Measurements from ENCODE around the gene KSR1. TPM values are rescaled to one million over a fixed set of nuclear protein-coding genes. Genes with fewer than 3 reads are reported as not detected.

KSR1 gene
- total RNA-seq, 2 donors from 2014 or later, result 33.7 to 46.3 TPM

DNA sequence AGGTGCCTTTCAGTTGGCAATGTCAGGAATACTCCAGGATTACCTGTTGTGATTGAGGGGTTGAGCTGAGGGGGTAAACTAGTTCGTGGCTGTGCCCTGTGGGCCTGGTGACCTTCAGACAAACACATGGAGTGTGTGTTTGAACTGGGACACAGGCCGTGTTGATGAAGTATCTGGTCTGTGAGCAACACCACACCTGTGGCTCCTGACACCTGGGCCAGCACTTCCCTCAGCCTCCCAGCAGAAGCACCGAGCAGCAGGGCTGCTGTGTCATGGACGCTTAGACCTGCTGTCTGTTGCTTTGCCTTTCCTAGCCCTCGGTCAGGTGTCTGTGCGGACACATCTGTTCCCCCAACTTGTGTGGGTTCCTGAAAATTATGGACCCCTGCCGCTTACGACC lies 82.9 kb downstream of the KSR1 start:
- peaks cover 7% of the 10 kb centered on the region for H3K4me1 ChIP-seq (ENCODE audit: control insufficient read depth, insufficient read depth, low read length)
- H3K36me3 ChIP-seq (ENCODE audit: control insufficient read depth, insufficient read depth, low read length), result no peaks in the 10 kb centered on the region
- TF ChIP-seq, protein P1, sequence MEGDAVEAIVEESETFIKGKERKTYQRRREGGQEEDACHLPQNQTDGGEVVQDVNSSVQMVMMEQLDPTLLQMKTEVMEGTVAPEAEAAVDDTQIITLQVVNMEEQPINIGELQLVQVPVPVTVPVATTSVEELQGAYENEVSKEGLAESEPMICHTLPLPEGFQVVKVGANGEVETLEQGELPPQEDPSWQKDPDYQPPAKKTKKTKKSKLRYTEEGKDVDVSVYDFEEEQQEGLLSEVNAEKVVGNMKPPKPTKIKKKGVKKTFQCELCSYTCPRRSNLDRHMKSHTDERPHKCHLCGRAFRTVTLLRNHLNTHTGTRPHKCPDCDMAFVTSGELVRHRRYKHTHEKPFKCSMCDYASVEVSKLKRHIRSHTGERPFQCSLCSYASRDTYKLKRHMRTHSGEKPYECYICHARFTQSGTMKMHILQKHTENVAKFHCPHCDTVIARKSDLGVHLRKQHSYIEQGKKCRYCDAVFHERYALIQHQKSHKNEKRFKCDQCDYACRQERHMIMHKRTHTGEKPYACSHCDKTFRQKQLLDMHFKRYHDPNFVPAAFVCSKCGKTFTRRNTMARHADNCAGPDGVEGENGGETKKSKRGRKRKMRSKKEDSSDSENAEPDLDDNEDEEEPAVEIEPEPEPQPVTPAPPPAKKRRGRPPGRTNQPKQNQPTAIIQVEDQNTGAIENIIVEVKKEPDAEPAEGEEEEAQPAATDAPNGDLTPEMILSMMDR (conservative IDR thresholded peaks at IDR 0.05), result no peak
- H3K27ac ChIP-seq (ENCODE audit: low read depth, low read length), result no peak overlapping the region
- H3K27me3 ChIP-seq (ENCODE audit: control insufficient read depth, insufficient read depth, low read length, poor library complexity, severe bottlenecking), result no peaks in the 10 kb centered on the region
- Mint-ChIP-seq H3K27me3 (ENCODE audit: insufficient read depth) (no peaks in the 10 kb centered on the region), H3K36me3 (ENCODE audit: low read depth) (no peaks in the 10 kb centered on the region), H3K27ac (peak overlapping the region; percentile 55), H3K9me3 (no peaks in the 10 kb centered on the region), H3K4me1 (peaks cover 28% of the 10 kb centered on the region), H3K4me3 (no peak overlapping the region)
- no peaks in the 10 kb centered on the region for H3K9me3 ChIP-seq (ENCODE audit: control insufficient read depth, low read length)
- 91 to 92% methylated on average over 6 to 8 of the region's 8 CpGs for WGBS, 2 experiments (ENCODE audit: insufficient coverage in 1 of 2, insufficient read length in 1 of 2)
- DNase-seq, result no peak
- no peak overlapping the region for H3K4me3 ChIP-seq (ENCODE audit: low read length)
- H3K9ac ChIP-seq (ENCODE audit: extremely low read depth, low read length, poor library complexity, severe bottlenecking), result no peak overlapping the region

DNA sequence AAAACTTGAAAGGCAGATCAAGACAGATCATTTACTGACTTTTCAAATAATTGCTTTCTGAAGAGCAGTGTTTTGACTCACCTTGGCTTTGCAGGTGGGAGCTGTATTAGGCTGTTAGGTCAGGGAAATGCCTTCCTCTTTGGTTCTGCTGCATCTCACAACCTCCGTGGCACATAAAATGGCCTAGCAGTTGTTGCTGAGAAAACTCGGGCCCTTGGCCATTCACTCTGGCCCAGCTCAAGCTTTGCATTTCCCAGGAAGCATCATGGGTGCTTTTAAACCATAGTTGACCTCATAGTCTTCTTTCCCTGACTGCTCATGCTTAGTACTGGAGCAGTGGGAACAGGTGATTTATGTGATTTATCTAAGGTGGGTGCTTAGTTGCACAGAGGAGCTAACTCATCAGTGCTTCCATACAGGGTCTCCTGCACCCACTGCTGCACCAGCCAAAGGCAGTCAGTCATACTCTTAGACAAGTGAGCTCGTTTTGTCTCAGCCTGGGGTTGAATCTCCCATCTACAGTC lies 83.6 kb downstream of the KSR1 start:
- Histone ChIP-seq H3K27ac (ENCODE audit: low read depth, low read length) (no peak overlapping the region), H3K9me3 (ENCODE audit: control insufficient read depth, low read length) (no peaks in the 10 kb centered on the region), H3K9ac (ENCODE audit: extremely low read depth, low read length, poor library complexity, severe bottlenecking) (no peak overlapping the region), H3K36me3 (ENCODE audit: control insufficient read depth, insufficient read depth, low read length) (no peaks in the 10 kb centered on the region), H3K4me3 (ENCODE audit: low read length) (no peak overlapping the region), H3K27me3 (ENCODE audit: control insufficient read depth, insufficient read depth, low read length, poor library complexity, severe bottlenecking) (no peaks in the 10 kb centered on the region), H3K4me1 (ENCODE audit: control insufficient read depth, insufficient read depth, low read length) (peaks cover 9% of the 10 kb centered on the region)
- TF ChIP-seq, protein P1 (conservative IDR thresholded peaks at IDR 0.05), result no peak
- no peak for DNase-seq
- Mint-ChIP-seq H3K9me3 (no peaks in the 10 kb centered on the region), H3K4me3 (no peak overlapping the region), H3K27ac (no peak overlapping the region), H3K4me1 (peaks cover 28% of the 10 kb centered on the region), H3K36me3 (ENCODE audit: low read depth) (no peaks in the 10 kb centered on the region), H3K27me3 (ENCODE audit: insufficient read depth) (no peaks in the 10 kb centered on the region)
- WGBS, 2 experiments (ENCODE audit: insufficient coverage in 1 of 2, insufficient read length in 1 of 2), result 85 to 100% methylated on average over 1 to 3 of the region's 3 CpGs

DNA sequence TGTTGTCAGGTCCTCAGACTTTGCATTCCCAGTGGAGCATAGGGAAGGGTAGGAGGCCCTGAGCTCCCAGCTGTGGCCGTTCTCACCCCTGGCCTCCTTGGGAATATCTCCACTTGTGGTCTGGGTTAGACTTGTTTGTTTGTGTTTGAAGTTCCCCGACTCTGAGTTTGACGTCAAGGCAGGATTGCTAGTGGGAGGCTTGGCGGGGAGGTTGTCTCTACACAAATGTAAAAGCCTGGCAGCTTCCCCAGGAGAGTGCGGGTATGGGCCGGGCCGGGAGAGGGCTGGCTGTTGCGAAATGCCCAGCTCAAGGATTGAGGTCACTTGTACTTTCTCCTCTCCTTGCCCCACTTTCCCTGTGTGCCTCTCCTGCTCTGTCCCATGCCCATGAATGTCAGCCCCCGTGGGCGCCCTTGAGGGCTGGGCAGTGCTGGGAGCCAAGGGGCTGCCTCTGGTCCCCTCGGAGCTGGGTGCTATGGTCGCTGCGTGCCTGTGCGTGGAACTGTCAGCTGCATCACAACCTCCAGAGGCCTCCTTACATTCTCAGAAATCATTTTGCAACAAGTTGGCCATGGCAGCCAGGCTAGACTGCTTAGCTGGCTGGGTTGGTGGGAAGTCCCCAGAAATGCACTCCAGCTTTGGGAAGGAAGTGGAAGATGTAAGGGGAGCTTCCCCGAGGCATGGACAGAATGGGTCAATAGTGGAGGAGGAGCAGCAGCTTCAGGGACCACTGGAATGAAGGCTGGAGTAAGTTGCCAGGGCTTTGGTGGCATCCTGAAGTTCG lies 84.3 kb downstream of the KSR1 start:
- Mint-ChIP-seq H3K27ac (no peak overlapping the region), H3K9me3 (no peaks in the 10 kb centered on the region), H3K4me3 (no peak overlapping the region), H3K27me3 (ENCODE audit: insufficient read depth) (no peaks in the 10 kb centered on the region), H3K36me3 (ENCODE audit: low read depth) (no peaks in the 10 kb centered on the region), H3K4me1 (peaks cover 29% of the 10 kb centered on the region)
- Histone ChIP-seq H3K27me3 (ENCODE audit: control insufficient read depth, insufficient read depth, low read length, poor library complexity, severe bottlenecking) (no peaks in the 10 kb centered on the region), H3K4me3 (ENCODE audit: low read length) (no peak overlapping the region), H3K36me3 (ENCODE audit: control insufficient read depth, insufficient read depth, low read length) (no peaks in the 10 kb centered on the region), H3K27ac (ENCODE audit: low read depth, low read length) (no peak overlapping the region), H3K9me3 (ENCODE audit: control insufficient read depth, low read length) (no peaks in the 10 kb centered on the region), H3K9ac (ENCODE audit: extremely low read depth, low read length, poor library complexity, severe bottlenecking) (no peak overlapping the region), H3K4me1 (ENCODE audit: control insufficient read depth, insufficient read depth, low read length) (peaks cover 6% of the 10 kb centered on the region)
- WGBS, 2 experiments (ENCODE audit: insufficient coverage in 1 of 2, insufficient read length in 1 of 2), result 85 to 92% methylated on average over 7 to 16 of the region's 16 CpGs
- TF ChIP-seq, protein P1 (conservative IDR thresholded peaks at IDR 0.05), result no peak
- peak; percentile 92 for DNase-seq
